CD14-positive monocyte (primary cell): ENCODE measurements around the gene RNF31. TPM values are rescaled to one million over a fixed set of nuclear protein-coding genes. Genes with fewer than 3 reads are reported as not detected.

Source experiments
- DNase-seq, 3 donors: peaks; one replicate each; pipeline ENCODE4 v3.0.0-alpha.2; 2011 to 2022
- H2AFZ ChIP-seq: 2 replicates; pipeline ENCODE4 v1.6.0; 2012; ENCODE audit warnings: mild to moderate bottlenecking, low read depth, low read length, inconsistent platforms; ENCODE audit not compliant: insufficient read depth, poor library complexity, severe bottlenecking
- H3K27ac ChIP-seq, 2 donors: 1 replicate in 1 of 2; 2 replicates in 1 of 2; pipeline ENCODE4 v1.5.1; 2012 to 2013; ENCODE audit warnings: low read length in 2 of 2, control low read depth in 1 of 2, inconsistent platforms in 1 of 2, low read depth in 1 of 2, mild to moderate bottlenecking in 1 of 2
- H3K27me3 ChIP-seq, 2 donors: one replicate each; pipeline versions ENCODE4 v1.6.0 to v1.6.1; 2011 to 2013; ENCODE audit warnings: low read length in 2 of 2; ENCODE audit not compliant: control insufficient read depth in 2 of 2, insufficient read depth in 2 of 2
- H3K36me3 ChIP-seq, 2 donors: replicated peaks in 1 of 2; 1 replicate in 1 of 2; 2 replicates in 1 of 2; pipeline versions ENCODE4 v1.5.1 to v1.6.1; 2012 to 2013; ENCODE audit warnings: low read length in 2 of 2, control low read depth in 1 of 2, inconsistent platforms in 1 of 2, mild to moderate bottlenecking in 1 of 2; ENCODE audit not compliant: insufficient read depth in 2 of 2, control insufficient read depth in 1 of 2
- H3K4me1 ChIP-seq, 2 donors: 1 replicate in 1 of 2; 2 replicates in 1 of 2; pipeline versions ENCODE4 v1.5.1 to v1.6.1; 2012 to 2013; ENCODE audit warnings: low read length in 2 of 2, control low read depth in 1 of 2, inconsistent platforms in 1 of 2, mild to moderate bottlenecking in 1 of 2, moderate library complexity in 1 of 2; ENCODE audit not compliant: insufficient read depth in 2 of 2, control insufficient read depth in 1 of 2
- H3K4me2 ChIP-seq: replicated peaks from 2 replicates; pipeline ENCODE3; 2012; ENCODE audit warnings: low read length, moderate library complexity, mild to moderate bottlenecking; ENCODE audit not compliant: poor library complexity, severe bottlenecking; ENCODE audit errors: extremely low read depth
- H3K4me3 ChIP-seq, 3 experiments: fragments of 200-600 bp in 1 of 3; sonication (generic) in 1 of 3; replicated peaks in 1 of 3; 1 replicate in 2 of 3; 2 replicates in 1 of 3; pipeline ENCODE4 v1.5.1; 2011 to 2013; ENCODE audit warnings: low read length in 3 of 3, mild to moderate bottlenecking in 3 of 3, control low read depth in 2 of 3, low read depth in 2 of 3, inconsistent platforms in 1 of 3, moderate library complexity in 1 of 3
- H3K79me2 ChIP-seq: 2 replicates; pipeline ENCODE4 v1.6.0; 2012; ENCODE audit warnings: mild to moderate bottlenecking, control low read depth, inconsistent platforms, low read length, moderate library complexity; ENCODE audit not compliant: insufficient read depth
- H3K9ac ChIP-seq: 2 replicates; pipeline ENCODE4 v1.6.0; 2017; ENCODE audit warnings: low read length, mild to moderate bottlenecking; ENCODE audit not compliant: insufficient read depth, poor library complexity, severe bottlenecking
- H3K9me3 ChIP-seq, 2 donors: replicated peaks in 1 of 2; 1 replicate in 1 of 2; 2 replicates in 1 of 2; pipeline versions ENCODE4 v1.5.1 to v1.6.1; 2012 to 2013; ENCODE audit warnings: low read length in 2 of 2, control low read depth in 1 of 2; ENCODE audit not compliant: control insufficient read depth in 1 of 2, insufficient read depth in 1 of 2
- H4K20me1 ChIP-seq: 2 replicates; pipeline ENCODE4 v1.6.0; 2012; ENCODE audit warnings: mild to moderate bottlenecking, low read length, control low read depth, moderate library complexity; ENCODE audit not compliant: insufficient read depth
- H3K27ac Mint-ChIP-seq, 7 donors: one replicate each; pipeline ENCODE4 v1.8.0; 2020; ENCODE audit warnings: mild to moderate bottlenecking in 7 of 7, mixed read lengths in 7 of 7, moderate library complexity in 6 of 7, inconsistent platforms in 2 of 7
- H3K27me3 Mint-ChIP-seq, 3 donors: one replicate each; pipeline ENCODE4 v1.8.0; 2021 to 2022; ENCODE audit warnings: low read depth in 3 of 3, mild to moderate bottlenecking in 3 of 3, mixed read lengths in 3 of 3, moderate library complexity in 3 of 3, inconsistent platforms in 1 of 3
- H3K36me3 Mint-ChIP-seq, 2 donors: one replicate each; pipeline ENCODE4 v1.8.0; 2020; ENCODE audit warnings: mixed read lengths in 2 of 2, inconsistent platforms in 1 of 2, mild to moderate bottlenecking in 1 of 2
- H3K4me1 Mint-ChIP-seq: one replicate; pipeline ENCODE4 v1.8.0; 2020; ENCODE audit warnings: mild to moderate bottlenecking, mixed read lengths
- H3K4me3 Mint-ChIP-seq, 2 donors: one replicate each; pipeline ENCODE4 v1.8.0; 2020; ENCODE audit warnings: mild to moderate bottlenecking in 2 of 2, mixed read lengths in 2 of 2, moderate library complexity in 1 of 2
- H3K9me3 Mint-ChIP-seq, 7 donors: one replicate each; pipeline ENCODE4 v1.8.0; 2020 to 2022; ENCODE audit warnings: mixed read lengths in 7 of 7, mild to moderate bottlenecking in 6 of 7, moderate library complexity in 6 of 7, inconsistent platforms in 2 of 7
- CTCF ChIP-seq: fragments of 200-600 bp; IDR thresholded peaks from one replicate; pipeline ENCODE4 v1.8.0; 2022; ENCODE audit warnings: antibody characterized with exemption, mild to moderate bottlenecking
- WGBS: methylation state at CpG from one replicate; pipeline ENCODE4 v1.1.5; 2013; ENCODE audit warnings: missing lambda C conversion rate; ENCODE audit not compliant: insufficient coverage; 5-methylcytosine and 5-hydroxymethylcytosine counted together
- intact Hi-C, 2 donors: fragments of 100-400 bp; cut with micrococcal nuclease; formaldehyde crosslinking; loops; one replicate each; pipeline versions ENCODE4 v1.15.0 to v1.15.1; 2023
- polyA plus RNA-seq, 3 donors: library from polyadenylated mRNA; depleted of rRNA in 1 of 3; unstranded in 2 of 3; stranded (reverse) in 1 of 3; fragments of 300-500 nt in 2 of 3; fragments of >200 nt in 1 of 3; fragmentation: Illumina TruSeq in 2 of 3; gene quantifications; 1 replicate in 2 of 3; 2 replicates in 1 of 3; pipeline ENCODE4 v1.2.3, GENCODE V29; 2012 to 2021

The RNF31 gene
- polyA plus RNA-seq, 3 donors, result 30.7 to 63.2 (median 36.8) TPM

- Mint-ChIP-seq H3K4me3 (no peak overlapping the region), H3K36me3 (peaks cover 68 to 88% of the 10 kb centered on the region in 2 donors), H3K27me3 (no peaks in the 10 kb centered on the region), H3K9me3 (no peaks in the 10 kb centered on the region), H3K4me1 (peaks cover 50% of the 10 kb centered on the region), H3K27ac (peak overlapping the region; percentile 96 to 99 (median 97))
- H3K9ac ChIP-seq, result peak overlapping the region; percentile 94
- peak overlapping the region; percentile 85 for H3K4me2 ChIP-seq
- peaks cover 35 to 59% of the 10 kb centered on the region in 2 donors for H3K4me1 ChIP-seq
- no peak for TF ChIP-seq CTCF
- peak overlapping the region in 1 of 3 experiments; percentile 100 for H3K4me3 ChIP-seq
- intact Hi-C loops, result loop anchor here in 1 of 2 donors (2.0 kb wide), 1 partner anchor 14 kb away; the partner anchor contains the start of genes PSME2 and RNF31
- H4K20me1 ChIP-seq, result peaks cover 35% of the 10 kb centered on the region
- H2AFZ ChIP-seq, result peak overlapping the region; percentile 65
- no peaks in the 10 kb centered on the region for H3K9me3 ChIP-seq
- peak overlapping the region; percentile 76 to 100 for H3K27ac ChIP-seq
- WGBS, result 100% methylated on average over 4 of the region's 4 CpGs
- peaks cover 43% of the 10 kb centered on the region for H3K79me2 ChIP-seq
- H3K36me3 ChIP-seq, result peaks cover 70 to 74% of the 10 kb centered on the region in 2 donors
- no peak for DNase-seq
- no peaks in the 10 kb centered on the region for H3K27me3 ChIP-seq
Observed at GRCh38 chr14:24160499-24160849, 13.2 kb downstream of the RNF31 start.

GRCh38 chr14:24160850-24161804 lies 13.8 kb downstream of the RNF31 start, which contains the start of gene IRF9:
TSS of gene IRF9 (plus strand) at chr14:24161265. CDS start at chr14:24162145, 880 bp downstream.
- Histone ChIP-seq H3K36me3 (peaks cover 70 to 74% of the 10 kb centered on the region in 2 donors), H3K9me3 (no peaks in the 10 kb centered on the region), H3K27ac (peak within 1 kb of the TSS; percentile 76 to 100), H2AFZ (peak within 1 kb of the TSS; percentile 65), H3K4me3 (peak within 1 kb of the TSS; percentile 91 to 100 (median 96)), H3K4me2 (peak within 1 kb of the TSS; percentile 85), H4K20me1 (peaks cover 42% of the 10 kb centered on the region), H3K9ac (peak within 1 kb of the TSS; percentile 94), H3K27me3 (no peaks in the 10 kb centered on the region), H3K79me2 (peaks cover 46% of the 10 kb centered on the region), H3K4me1 (peaks cover 41 to 65% of the 10 kb centered on the region in 2 donors)
- Mint-ChIP-seq H3K4me1 (peaks cover 52% of the 10 kb centered on the region), H3K9me3 (no peaks in the 10 kb centered on the region), H3K27me3 (no peaks in the 10 kb centered on the region), H3K4me3 (peak within 1 kb of the TSS; percentile 95 to 99), H3K27ac (peak within 1 kb of the TSS; percentile 96 to 99 (median 97)), H3K36me3 (peaks cover 68 to 88% of the 10 kb centered on the region in 2 donors)
- peak; percentile 86 for TF ChIP-seq CTCF
- 0% methylated on average over 9 of the region's 12 CpGs for WGBS
- intact Hi-C loops, result loop anchor here in 1 of 2 donors (2.0 kb wide), 1 partner anchor 14 kb away; the partner anchor contains the start of genes PSME2 and RNF31
- DNase-seq, result peak; percentile 95 to 96 (median 95)
